HG03565 (cell line): ENCODE results near the gene MGMT.

ENCODE experiments used
- ATAC-seq: cut with Tn5 transposase; IDR thresholded peaks from one replicate; pipeline ENCODE4 v1.9.1; 2021; ENCODE audit warnings: mild to moderate bottlenecking, moderate library complexity; ENCODE audit not compliant: unreplicated experiment

Gene MGMT

DNA sequence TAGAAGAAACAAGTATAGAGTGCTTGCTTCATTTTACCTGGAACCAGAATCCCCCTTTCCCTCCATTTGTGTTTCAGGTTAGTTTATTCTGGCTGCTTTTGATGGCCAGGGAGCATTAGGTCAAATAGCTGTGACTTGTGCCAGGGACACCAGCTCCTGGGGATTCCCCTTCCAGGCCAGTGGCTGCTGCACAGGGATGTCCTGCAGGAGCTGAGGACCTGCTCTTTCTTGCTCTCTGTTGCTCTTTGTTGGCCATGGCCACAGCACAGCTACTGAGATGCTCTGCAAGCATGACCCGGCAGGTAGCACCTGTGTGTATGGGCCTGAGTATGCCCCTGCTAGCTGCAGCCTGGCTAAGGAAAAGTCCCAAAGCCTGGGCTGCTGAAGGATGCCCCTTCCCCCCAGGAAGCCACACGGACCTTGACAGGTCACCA, 288.1 kb downstream of the MGMT start:
- no peak for ATAC-seq

DNA sequence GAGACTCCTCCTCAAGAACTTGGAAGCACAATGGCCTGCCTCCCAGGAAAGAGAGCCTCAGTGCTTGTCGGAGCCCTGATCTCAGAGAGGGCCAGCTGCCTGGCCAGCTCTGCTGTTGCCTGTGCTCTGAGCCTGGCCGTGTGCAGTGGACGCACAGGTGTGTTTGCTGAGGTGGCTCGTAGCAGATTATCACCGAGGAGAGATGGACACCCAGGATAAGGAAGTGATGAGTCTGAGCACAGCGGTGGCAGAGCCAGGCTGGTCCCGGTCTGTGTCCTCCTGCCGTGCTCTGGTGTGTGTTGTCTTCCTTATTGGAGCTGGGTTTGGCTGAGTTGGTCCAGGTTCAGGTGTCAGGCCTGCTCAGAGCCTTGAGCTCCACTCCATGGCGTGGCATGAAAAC, 288.6 kb downstream of the MGMT start:
- no peak for ATAC-seq

GRCh38 chr10:129756912-129757901, 290.2 kb downstream of the MGMT start:
- no peak for ATAC-seq

GRCh38 chr10:129758207-129759021, 291.4 kb downstream of the MGMT start:
- no peak for ATAC-seq

DNA sequence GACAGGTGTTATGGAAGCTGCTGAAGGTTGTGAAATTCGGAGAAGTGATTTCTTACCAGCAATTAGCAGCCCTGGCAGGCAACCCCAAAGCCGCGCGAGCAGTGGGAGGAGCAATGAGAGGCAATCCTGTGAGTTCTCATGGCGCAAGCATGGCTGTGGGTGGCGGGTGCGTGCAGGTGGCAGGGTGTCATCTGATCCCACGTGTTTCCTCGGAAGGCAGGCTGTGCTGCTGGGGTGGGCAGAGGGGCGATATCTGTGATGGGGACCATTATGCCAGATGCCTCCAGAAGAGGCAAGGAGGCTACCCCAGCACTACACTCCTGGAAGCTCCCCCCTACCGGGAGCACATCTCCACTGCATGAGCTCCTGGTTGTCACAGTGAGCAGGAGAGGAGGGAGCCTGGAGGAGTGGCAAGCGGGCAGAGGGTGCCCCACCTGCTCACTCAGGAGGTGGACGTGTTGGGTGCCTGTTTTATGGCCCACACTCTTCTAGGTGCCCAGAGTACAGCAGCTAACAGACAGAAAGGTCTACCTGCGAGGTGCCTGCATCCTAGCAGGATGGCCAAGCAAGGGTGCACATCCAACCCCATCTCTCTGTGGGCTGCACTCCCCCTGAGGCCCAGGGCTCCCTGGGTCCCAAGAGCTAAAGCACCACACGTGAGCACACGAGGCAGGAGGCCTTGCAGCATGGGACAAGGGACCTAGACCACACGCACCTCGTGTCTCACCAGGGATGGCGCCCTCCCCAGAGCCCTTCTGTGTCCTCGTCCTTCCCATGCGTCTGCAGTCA, 292.4 kb downstream of the MGMT start:
- no peak for ATAC-seq

GRCh38 chr10:129760003-129760315, 292.9 kb downstream of the MGMT start:
- ATAC-seq, result no peak

- no peak for ATAC-seq
These were observed 293.4 kb downstream of the MGMT start for GRCh38 chr10:129760416-129760815.

DNA sequence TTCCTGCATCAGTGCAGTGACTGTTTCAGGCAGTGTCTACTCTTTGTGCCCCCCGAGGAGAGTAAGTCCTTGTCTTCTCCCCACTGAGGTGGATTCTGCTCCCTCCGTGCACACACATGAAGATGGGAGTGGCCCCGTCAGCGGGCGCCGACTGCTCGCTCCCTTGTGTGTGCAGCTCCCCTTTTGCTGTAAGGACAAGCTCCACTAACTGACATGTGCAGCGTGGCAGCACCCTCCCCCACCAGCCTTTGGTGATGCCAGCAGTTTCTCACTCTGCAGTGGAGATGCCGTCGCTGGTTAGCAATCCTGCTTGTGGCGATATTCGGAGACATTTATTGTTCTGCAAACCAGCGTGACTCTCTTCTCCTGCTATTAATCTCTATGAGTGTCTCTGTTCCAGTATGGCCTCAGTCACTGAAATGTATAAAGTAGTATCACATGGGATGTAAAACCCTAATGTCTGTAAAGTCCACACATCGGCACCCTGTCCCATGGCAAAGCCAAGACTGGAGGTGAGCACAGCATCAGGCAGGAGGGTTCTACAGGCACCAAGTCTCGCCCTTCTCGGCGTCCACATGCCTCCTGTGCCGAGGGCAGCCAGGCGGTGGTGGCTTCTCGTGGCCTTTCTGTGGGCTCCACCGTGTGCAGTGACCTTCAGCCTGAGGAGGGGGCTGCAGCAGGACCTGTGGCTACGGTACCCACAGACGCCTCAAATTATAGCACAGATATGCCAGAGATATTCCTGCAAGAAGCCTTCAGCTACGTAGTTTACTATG, 294.3 kb downstream of the MGMT start:
- ATAC-seq, result no peak

DNA sequence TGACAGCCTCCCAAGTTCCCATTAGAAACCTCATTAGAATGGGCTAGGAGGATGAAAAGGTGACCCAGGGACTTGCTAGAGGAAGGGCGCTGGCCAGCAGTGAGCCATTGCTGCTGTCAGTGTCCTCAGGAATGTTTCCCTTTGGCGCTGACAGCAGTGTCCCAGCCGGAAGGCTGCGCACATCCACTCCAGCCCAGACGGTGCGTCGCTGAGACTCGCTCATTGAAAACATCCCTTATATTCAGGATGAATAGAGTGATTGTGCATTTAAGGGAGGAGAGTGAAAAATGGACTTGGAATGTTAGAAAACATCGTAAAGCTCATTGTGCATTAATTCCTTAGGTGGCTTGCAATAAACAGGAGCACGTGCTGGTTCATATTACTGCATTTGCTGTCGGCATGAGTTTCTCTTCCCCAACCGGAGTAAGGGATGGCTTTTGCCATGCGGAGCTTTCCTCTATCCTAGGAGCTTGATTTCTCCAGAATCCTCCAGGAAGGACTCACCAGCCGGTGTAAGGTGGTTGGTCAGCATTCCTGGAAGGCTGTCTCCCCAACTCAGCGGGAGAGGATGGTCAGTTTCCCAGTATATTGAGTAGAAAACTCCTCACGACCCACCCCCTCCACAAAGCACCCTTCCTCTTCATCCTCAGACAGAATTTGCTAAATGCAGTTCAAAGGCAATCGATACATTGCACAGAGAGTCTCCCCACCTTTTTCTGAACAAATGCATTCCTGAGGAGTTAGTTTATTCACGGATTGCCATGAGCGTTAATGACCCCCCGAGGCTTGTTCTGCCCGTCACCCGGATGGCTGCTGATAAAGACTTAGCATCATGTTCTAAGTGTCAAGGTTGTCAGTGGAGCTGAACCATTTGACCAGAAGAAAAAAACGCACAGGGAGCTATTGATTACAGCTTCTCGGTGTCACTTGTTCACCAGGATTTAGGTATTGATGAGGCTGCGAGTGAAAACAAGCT, 295.2 kb downstream of the MGMT start:
- no peak for ATAC-seq

DNA sequence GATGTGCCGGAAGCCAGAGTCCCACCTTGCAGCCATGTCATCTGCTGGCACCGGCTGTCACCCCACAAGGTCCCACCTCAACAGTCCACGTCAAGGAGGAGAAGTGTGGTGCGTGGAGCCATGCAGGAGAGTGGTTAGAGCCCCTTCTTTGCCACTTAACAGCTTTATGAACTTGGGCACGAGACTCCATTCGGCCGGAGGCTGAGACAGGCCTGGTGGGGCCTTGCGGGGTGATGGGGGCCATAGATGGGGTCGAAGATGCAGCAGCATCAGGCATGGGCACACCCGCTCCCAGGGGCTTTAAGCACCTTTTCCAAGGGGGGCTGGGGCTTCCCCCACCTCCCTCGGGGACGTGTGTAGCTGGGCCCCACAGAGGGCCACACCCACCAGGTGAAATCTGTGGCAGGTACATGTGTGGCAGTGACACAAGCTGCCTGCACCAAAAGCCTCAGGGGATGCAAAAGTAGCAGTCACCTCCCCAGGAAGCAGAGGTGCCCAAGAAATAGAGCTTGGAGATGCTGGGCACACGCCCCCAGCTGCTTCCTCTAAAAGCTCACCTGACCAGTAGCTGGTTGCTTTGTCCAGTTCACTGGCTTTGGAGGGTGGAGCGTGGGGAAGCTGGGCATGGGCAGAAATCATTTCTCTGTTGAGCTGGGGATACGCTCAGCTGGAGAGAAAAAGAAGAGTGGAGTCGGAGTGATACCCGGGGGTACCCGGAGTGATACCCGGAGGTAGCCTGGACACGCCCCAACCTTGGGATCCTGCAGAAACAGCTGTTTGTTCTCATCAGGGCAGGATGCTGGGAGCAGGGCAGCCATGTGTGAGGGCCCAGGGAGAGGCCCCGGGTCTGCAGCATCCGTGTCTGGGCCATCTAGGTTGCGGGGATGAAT, 297.2 kb downstream of the MGMT start:
- ATAC-seq, result no peak

DNA sequence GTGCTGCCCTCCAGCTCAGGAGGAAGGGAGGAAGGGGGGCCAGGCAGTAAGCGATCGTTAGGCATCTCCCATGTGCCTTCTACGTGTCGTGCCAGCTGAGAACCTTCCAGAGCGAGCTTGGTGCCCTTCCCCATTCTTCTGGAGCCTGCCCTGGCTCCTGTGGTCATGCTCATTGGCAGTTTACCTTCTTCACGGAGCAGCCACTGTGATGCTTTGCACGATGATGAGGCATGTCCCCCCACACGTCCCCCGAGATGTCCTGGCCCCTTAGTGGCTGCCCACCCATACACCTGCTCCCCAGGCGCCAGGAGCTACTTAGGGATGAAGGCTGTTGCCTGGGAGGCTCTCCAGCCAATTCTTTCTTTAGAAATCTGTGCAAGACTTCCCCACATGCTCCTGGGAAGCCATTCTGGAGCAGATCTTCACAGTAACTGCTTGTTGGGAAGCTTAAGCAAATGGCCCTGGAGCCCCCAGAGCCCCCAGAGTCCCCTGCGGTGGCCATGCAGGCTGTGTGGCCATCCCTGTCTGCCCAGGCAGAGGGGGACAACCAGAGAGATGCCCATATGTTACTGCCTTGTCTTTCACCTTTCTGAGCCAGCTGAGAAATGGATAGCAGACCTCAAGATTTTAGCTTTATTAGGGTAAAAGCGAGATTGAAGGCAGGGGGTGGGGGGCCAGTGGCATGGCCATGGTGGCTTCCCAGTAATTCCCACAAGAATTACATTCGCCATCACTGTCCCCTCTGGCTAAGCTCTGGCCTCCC, 298.0 kb downstream of the MGMT start:
- no peak for ATAC-seq

DNA sequence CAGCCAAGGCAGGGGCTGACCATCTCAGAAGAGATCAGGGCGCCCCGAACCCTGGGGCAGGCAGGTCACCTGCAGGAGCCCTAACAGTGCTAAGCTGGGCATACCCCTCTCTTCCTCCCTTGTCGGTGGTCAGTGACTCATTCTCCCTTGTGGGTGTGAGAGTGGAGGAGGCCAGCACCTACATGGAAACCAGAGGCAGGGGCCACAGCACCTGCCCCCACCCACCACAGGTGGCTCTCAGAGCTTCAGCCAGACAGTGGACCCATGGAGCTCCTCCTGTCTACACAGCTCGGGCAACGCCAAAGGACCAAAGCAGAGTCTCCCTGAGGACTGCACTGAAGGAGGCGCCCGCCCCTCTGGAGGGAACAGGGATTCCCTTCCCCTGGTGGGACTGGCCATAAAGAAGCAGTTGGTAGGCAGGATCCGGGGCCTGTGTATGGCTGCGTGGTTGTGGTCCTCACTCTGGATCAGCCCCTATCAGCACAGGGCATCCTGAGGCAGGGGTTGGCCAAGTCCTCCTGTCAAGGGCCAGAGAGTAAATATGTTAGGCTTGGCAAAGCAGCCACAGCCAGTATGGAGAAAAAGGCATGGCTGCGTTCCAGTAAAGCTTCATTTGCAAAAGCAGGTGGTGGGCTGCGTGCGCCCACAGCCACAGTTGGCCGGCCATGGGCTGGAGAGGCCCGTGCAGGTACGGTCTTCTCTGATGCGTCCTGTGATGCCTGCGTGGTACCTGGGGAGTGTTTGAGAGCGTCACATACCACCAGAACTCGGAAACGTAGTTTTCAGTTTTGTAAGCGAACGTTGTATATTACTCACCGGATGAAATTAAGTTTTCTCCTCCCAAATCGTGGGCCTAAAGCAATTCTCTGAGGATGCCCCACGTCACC, 298.9 kb downstream of the MGMT start:
- no peak for ATAC-seq

DNA sequence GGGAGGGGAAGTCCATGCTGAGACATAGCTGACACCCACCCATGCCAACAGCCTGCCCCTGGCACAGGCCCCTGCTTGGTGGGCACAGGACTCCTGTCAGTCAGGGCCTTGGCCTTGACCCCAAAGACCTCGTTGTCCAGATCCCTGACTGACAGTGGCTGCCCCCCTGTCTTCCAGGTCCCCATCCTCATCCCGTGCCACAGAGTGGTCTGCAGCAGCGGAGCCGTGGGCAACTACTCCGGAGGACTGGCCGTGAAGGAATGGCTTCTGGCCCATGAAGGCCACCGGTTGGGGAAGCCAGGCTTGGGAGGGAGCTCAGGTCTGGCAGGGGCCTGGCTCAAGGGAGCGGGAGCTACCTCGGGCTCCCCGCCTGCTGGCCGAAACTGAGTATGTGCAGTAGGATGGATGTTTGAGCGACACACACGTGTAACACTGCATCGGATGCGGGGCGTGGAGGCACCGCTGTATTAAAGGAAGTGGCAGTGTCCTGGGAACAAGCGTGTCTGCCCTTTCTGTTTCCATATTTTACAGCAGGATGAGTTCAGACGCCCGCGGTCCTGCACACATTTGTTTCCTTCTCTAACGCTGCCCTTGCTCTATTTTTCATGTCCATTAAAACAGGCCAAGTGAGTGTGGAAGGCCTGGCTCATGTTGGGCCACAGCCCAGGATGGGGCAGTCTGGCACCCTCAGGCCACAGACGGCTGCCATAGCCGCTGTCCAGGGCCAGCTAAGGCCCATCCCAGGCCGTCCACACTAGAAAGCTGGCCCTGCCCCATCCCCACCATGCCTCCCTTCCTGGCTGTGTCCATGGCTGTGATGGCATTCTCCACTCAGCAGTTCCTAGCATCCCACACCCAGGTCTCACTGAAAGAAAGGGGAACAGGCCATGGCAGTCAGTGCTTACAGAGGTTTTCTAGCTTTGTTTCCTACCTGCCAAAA, 299.8 kb downstream of the MGMT start:
- no peak for ATAC-seq

GRCh38 chr10:129767751-129768150, 300.7 kb downstream of the MGMT start:
- ATAC-seq, result no peak
